NT2/D1 (cell line): ENCODE measurements around the gene HOXD3.

Source experiments
- SUZ12 ChIP-seq: IDR thresholded peaks from 2 replicates; pipeline ENCODE4 v1.6.1; 2011; ENCODE audit not compliant: insufficient read length, insufficient read depth; ENCODE audit errors: extremely low read depth
- YY1 ChIP-seq: IDR thresholded peaks from 2 replicates; pipeline ENCODE4 v1.6.1; 2011; ENCODE audit not compliant: insufficient read length, insufficient read depth
- ZNF274 ChIP-seq: IDR thresholded peaks from 2 replicates; pipeline ENCODE4 v1.6.1; 2011; ENCODE audit warnings: mild to moderate bottlenecking, low read depth, low read length

GRCh38 chr2:176160986-176161824 lies 4.1 kb downstream of the HOXD3 start:
- TF ChIP-seq SUZ12 (no peak), ZNF274 (no peak), YY1 (no peak)
